Anterior cingulate cortex (tissue), 58 donors: Measurements from ENCODE around the gene ZNRF1.
"Not testable (repeated sequence)": the region's sequence is repeated elsewhere in the genome, so short reads cannot be mapped to it uniquely, and the experiment has no call there.

ENCODE experiments used
- DNase-seq, 58 donors: peaks; one replicate each; lab custom pipeline; 2025; lab: John Stamatoyannopoulos, UW

Gene ZNRF1

GRCh38 chr16:75127713-75128415, 129.0 kb downstream of the ZNRF1 start:
- no peak for DNase-seq

GRCh38 chr16:75129421-75130149, 130.8 kb downstream of the ZNRF1 start:
- not testable (repeated sequence) for DNase-seq

GRCh38 chr16:75130150-75130771, 131.4 kb downstream of the ZNRF1 start:
- no peak for DNase-seq

- DNase-seq: no peak
These were observed 132.3 kb downstream of the ZNRF1 start for GRCh38 chr16:75131081-75131480.

GRCh38 chr16:75138233-75138632, 139.4 kb downstream of the ZNRF1 start:
- DNase-seq: no peak

- no peak for DNase-seq
These were observed 139.8 kb downstream of the ZNRF1 start for GRCh38 chr16:75138636-75139035.

- no peak for DNase-seq
These were observed 140.7 kb downstream of the ZNRF1 start for GRCh38 chr16:75139498-75139897.

GRCh38 chr16:75143941-75144340, 145.1 kb downstream of the ZNRF1 start:
- no peak for DNase-seq

GRCh38 chr16:75147968-75148310, 149.1 kb downstream of the ZNRF1 start:
- no peak for DNase-seq

- peak; percentile 49 to 98 (median 89) for DNase-seq
These were observed 149.7 kb downstream of the ZNRF1 start, which contains the start of gene ZFP1 for GRCh38 chr16:75148311-75149195. TSS of gene ZFP1 (plus strand) at chr16:75148524. CDS start at chr16:75152952, 4,428 bp downstream.

- no peak for DNase-seq
These were observed 153.0 kb downstream of the ZNRF1 start for GRCh38 chr16:75151798-75152197.

GRCh38 chr16:75152635-75153034, 153.8 kb downstream of the ZNRF1 start:
- DNase-seq: no peak

GRCh38 chr16:75160386-75160785, 161.6 kb downstream of the ZNRF1 start:
- DNase-seq: no peak
